SU-DHL-6 (cell line): Measurements from ENCODE around the gene MEGF10.

Experiments used
- H2AFZ ChIP-seq: fragments of 200-600 bp; sonication (generic); 2 replicates; pipeline ENCODE4 v1.6.1; 2014; ENCODE audit warnings: low read depth, mild to moderate bottlenecking, moderate library complexity, mixed read lengths, antibody characterized with exemption, low read length; ENCODE audit not compliant: severe bottlenecking
- H3F3A ChIP-seq: fragments of 200-600 bp; shearing (Covaris generic); 2 replicates; pipeline ENCODE4 v1.6.0; 2016; ENCODE audit warnings: antibody characterized with exemption, mild to moderate bottlenecking; ENCODE audit not compliant: insufficient read depth
- H3K27ac ChIP-seq: fragments of 200-600 bp; sonication (generic); 2 replicates; pipeline ENCODE4 v1.5.1; 2016; ENCODE audit warnings: low read depth, mild to moderate bottlenecking, low read length, moderate library complexity, mixed read lengths
- H3K27me3 ChIP-seq: fragments of 200-600 bp; sonication (generic), shearing (Covaris generic); 2 replicates; pipeline ENCODE4 v1.6.0; 2014; ENCODE audit warnings: mild to moderate bottlenecking, low read length
- H3K36me3 ChIP-seq: fragments of 200-600 bp; sonication (generic); 2 replicates; pipeline ENCODE4 v1.6.1; 2014; ENCODE audit warnings: mild to moderate bottlenecking, low read length, mixed read lengths
- H3K4me2 ChIP-seq: fragments of 300-600, 200-600 bp; shearing (Covaris generic), sonication (generic); 2 replicates; pipeline ENCODE4 v1.6.0; 2014; ENCODE audit warnings: low read length, low read depth, mild to moderate bottlenecking; ENCODE audit not compliant: poor library complexity, severe bottlenecking
- H3K4me3 ChIP-seq: fragments of 200-600 bp; sonication (generic); 2 replicates; pipeline ENCODE4 v1.5.1; 2014; ENCODE audit warnings: antibody characterized with exemption, low read length, mild to moderate bottlenecking, mixed read lengths; ENCODE audit not compliant: insufficient read depth, poor library complexity, severe bottlenecking
- H3K79me2 ChIP-seq: fragments of 200-600 bp; sonication (generic); 2 replicates; pipeline ENCODE4 v1.6.1; 2014; ENCODE audit warnings: mild to moderate bottlenecking, low read length, moderate library complexity; ENCODE audit not compliant: insufficient read depth
- H3K9ac ChIP-seq: fragments of 200-600 bp; sonication (generic); 2 replicates; pipeline ENCODE4 v1.7.0; 2014; ENCODE audit warnings: mild to moderate bottlenecking, low read length
- H3K9me2 ChIP-seq: fragments of 200-600 bp; sonication (generic); replicated peaks from 2 replicates; pipeline ENCODE4 v1.6.1; 2014; ENCODE audit warnings: low read length; ENCODE audit not compliant: insufficient read depth
- H3K9me3 ChIP-seq: fragments of 200-600 bp; sonication (generic); 2 replicates; pipeline ENCODE4 v1.6.1; 2014; ENCODE audit warnings: low read length, mixed read lengths; ENCODE audit not compliant: insufficient read depth
- H4K20me1 ChIP-seq: fragments of 200-600 bp; sonication (generic); 2 replicates; pipeline ENCODE4 v1.6.1; 2014; ENCODE audit warnings: low read depth, mild to moderate bottlenecking, antibody characterized with exemption, low read length, moderate library complexity, mixed read lengths
- CTCF ChIP-seq: fragments of 200-600 bp; sonication (generic); IDR thresholded peaks from one replicate; pipeline ENCODE4 v1.5.1; 2017; ENCODE audit warnings: antibody characterized with exemption, mild to moderate bottlenecking, low read length, moderate library complexity; ENCODE audit not compliant: insufficient read depth, poor library complexity, severe bottlenecking
- EZH2phosphoT487 ChIP-seq: fragments of 200-600 bp; sonication (generic), shearing (Covaris generic); conservative IDR thresholded peaks from 2 replicates; pipeline ENCODE4 v1.6.1; 2018; ENCODE audit warnings: mild to moderate bottlenecking, antibody characterized with exemption, low read length, moderate library complexity, mixed read lengths

MEGF10 gene

GRCh38 chr5:127389601-127390000 is 99.0 kb downstream of the MEGF10 start:
- H3K4me2 ChIP-seq, result no peak overlapping the region
- no peaks in the 10 kb centered on the region for H3K9me3 ChIP-seq
- no peak for TF ChIP-seq CTCF
- no peak for TF ChIP-seq EZH2phosphoT487
- no peak overlapping the region for H2AFZ ChIP-seq
- no peaks in the 10 kb centered on the region for H3F3A ChIP-seq
- H3K36me3 ChIP-seq, result no peaks in the 10 kb centered on the region
- H3K27me3 ChIP-seq, result no peaks in the 10 kb centered on the region
- H4K20me1 ChIP-seq, result no peaks in the 10 kb centered on the region
- no peak overlapping the region for H3K4me3 ChIP-seq
- no peaks in the 10 kb centered on the region for H3K9me2 ChIP-seq
- H3K79me2 ChIP-seq, result no peaks in the 10 kb centered on the region
- no peak overlapping the region for H3K27ac ChIP-seq
- H3K9ac ChIP-seq, result no peak overlapping the region

GRCh38 chr5:127392762-127393161 is 102.2 kb downstream of the MEGF10 start:
- no peaks in the 10 kb centered on the region for H3F3A ChIP-seq
- no peak overlapping the region for H2AFZ ChIP-seq
- no peak overlapping the region for H3K4me3 ChIP-seq
- no peaks in the 10 kb centered on the region for H3K27me3 ChIP-seq
- H4K20me1 ChIP-seq, result no peaks in the 10 kb centered on the region
- H3K36me3 ChIP-seq, result no peaks in the 10 kb centered on the region
- H3K9me2 ChIP-seq, result no peaks in the 10 kb centered on the region
- no peaks in the 10 kb centered on the region for H3K9me3 ChIP-seq
- TF ChIP-seq CTCF, result no peak
- TF ChIP-seq EZH2phosphoT487, result no peak
- H3K27ac ChIP-seq, result no peak overlapping the region
- no peaks in the 10 kb centered on the region for H3K79me2 ChIP-seq
- no peak overlapping the region for H3K9ac ChIP-seq
- H3K4me2 ChIP-seq, result no peak overlapping the region

GRCh38 chr5:127396490-127397155 is 106.0 kb downstream of the MEGF10 start:
- Histone ChIP-seq H3K9me3 (no peaks in the 10 kb centered on the region), H2AFZ (no peak overlapping the region), H3K36me3 (no peaks in the 10 kb centered on the region), H3F3A (no peaks in the 10 kb centered on the region), H3K79me2 (no peaks in the 10 kb centered on the region), H3K9me2 (no peaks in the 10 kb centered on the region), H3K4me3 (no peak overlapping the region), H3K27me3 (no peaks in the 10 kb centered on the region), H3K27ac (no peak overlapping the region), H3K9ac (no peak overlapping the region), H3K4me2 (no peak overlapping the region), H4K20me1 (no peaks in the 10 kb centered on the region)
- TF ChIP-seq CTCF (no peak), EZH2phosphoT487 (no peak)
